Endothelial cell of umbilical vein (primary cell): ENCODE data around the gene ACTR3. TPM values are rescaled to one million over a fixed set of nuclear protein-coding genes. Genes with fewer than 3 reads are reported as not detected.

Experiments
- BruUV-seq: library from RNA; stranded (reverse); fragments of 400-500 nt; replicated peaks from 2 replicates; lab custom pipeline; 2021; lab: Mats Ljungman, UMichigan
- CTCF ChIA-PET: fragments of 300-600, 350-600 bp; sonication (Branson Sonifier 250); formaldehyde crosslinking; loops from one replicate; lab custom pipeline; 2021; ENCODE audit warnings: antibody characterized with exemption, inconsistent platforms; lab: Charles Lee
- POLR2A ChIA-PET: fragments of 300-600, 350-600 bp; sonication (Branson Sonifier 250); formaldehyde crosslinking; loops from one replicate; lab custom pipeline; 2021; ENCODE audit warnings: antibody characterized with exemption, inconsistent platforms; lab: Charles Lee
- DNase-seq: peaks from one replicate; pipeline ENCODE4 v3.0.0-alpha.2; 2011; ENCODE audit warnings: low read depth, low spot score
- FAIRE-seq: peaks from 2 replicates; lab custom pipeline; 2011; peaks lifted over from hg19 to GRCh38; lab: Jason Lieb, UNC
- H2AFZ ChIP-seq: 2 replicates; pipeline ENCODE4 v1.6.0; 2012; ENCODE audit warnings: low read depth, low read length, control low read depth, inconsistent platforms
- H3K27ac ChIP-seq: 2 replicates; pipeline ENCODE4 v1.5.1; 2011; ENCODE audit warnings: low read depth, mild to moderate bottlenecking, control low read depth, low read length, moderate library complexity; ENCODE audit not compliant: insufficient read depth
- H3K27me3 ChIP-seq, 2 experiments: 2 replicates each; pipeline versions ENCODE4 v1.6.0 to v1.6.1; 2011; ENCODE audit warnings: low read length in 2 of 2, mixed read lengths in 1 of 2; ENCODE audit not compliant: control insufficient read depth in 2 of 2, insufficient read depth in 2 of 2
- H3K36me3 ChIP-seq, 2 experiments: 2 replicates in 1 of 2; 3 replicates in 1 of 2; pipeline ENCODE4 v1.5.1; 2011; ENCODE audit warnings: low read length in 2 of 2, mild to moderate bottlenecking in 1 of 2, moderate library complexity in 1 of 2; ENCODE audit not compliant: control insufficient read depth in 2 of 2, insufficient read depth in 2 of 2; ENCODE audit errors: extremely low read depth in 1 of 2
- H3K4me1 ChIP-seq: 3 replicates; pipeline ENCODE4 v1.5.1; 2011; ENCODE audit warnings: mild to moderate bottlenecking, low read length; ENCODE audit not compliant: control insufficient read depth, insufficient read depth; ENCODE audit errors: extremely low read depth
- H3K4me2 ChIP-seq: 2 replicates; pipeline ENCODE4 v1.6.1; 2011; ENCODE audit warnings: low read length, control low read depth, mixed read lengths; ENCODE audit not compliant: insufficient read depth
- H3K4me3 ChIP-seq, 3 experiments: fragments of 200-600 bp in 1 of 3; sonication (generic), shearing (Covaris generic) in 1 of 3; replicated peaks in 1 of 3; 2 replicates each; pipeline ENCODE4 v1.5.1; 2011 to 2016; ENCODE audit warnings: control low read depth in 3 of 3, low read length in 3 of 3, mild to moderate bottlenecking in 2 of 3, inconsistent platforms in 1 of 3, low read depth in 1 of 3, moderate library complexity in 1 of 3; ENCODE audit not compliant: insufficient read depth in 1 of 3
- H3K79me2 ChIP-seq: 2 replicates; pipeline ENCODE4 v1.6.0; 2012; ENCODE audit warnings: low read length, inconsistent platforms; ENCODE audit not compliant: control insufficient read depth, insufficient read depth
- H3K9ac ChIP-seq: replicated peaks from 2 replicates; pipeline ENCODE3; 2011; ENCODE audit warnings: low read length, control low read depth; ENCODE audit not compliant: insufficient read depth; ENCODE audit errors: extremely low read depth
- H3K9me1 ChIP-seq: replicated peaks from 3 replicates; pipeline ENCODE4 v1.6.0; 2011; ENCODE audit warnings: mild to moderate bottlenecking, low read length; ENCODE audit not compliant: control insufficient read depth, insufficient read depth; ENCODE audit errors: extremely low read depth
- H3K9me3 ChIP-seq: replicated peaks from 2 replicates; pipeline ENCODE4 v1.5.1; 2012; ENCODE audit warnings: low read length, inconsistent platforms; ENCODE audit not compliant: control insufficient read depth, insufficient read depth
- H4K20me1 ChIP-seq: replicated peaks from 2 replicates; pipeline ENCODE3; 2011; ENCODE audit warnings: mild to moderate bottlenecking, low read length; ENCODE audit not compliant: control insufficient read depth, insufficient read depth; ENCODE audit errors: extremely low read depth
- EZH2 ChIP-seq: IDR thresholded peaks from 2 replicates; pipeline ENCODE4 v1.6.1; 2012; ENCODE audit warnings: borderline replicate concordance, low read depth, mild to moderate bottlenecking, moderate library complexity, low read length, inconsistent platforms; ENCODE audit not compliant: severe bottlenecking
- FOS ChIP-seq: IDR thresholded peaks from 2 replicates; pipeline ENCODE4 v1.6.1; 2011; ENCODE audit warnings: mild to moderate bottlenecking, low read length, moderate library complexity, borderline replicate concordance; ENCODE audit not compliant: insufficient read depth
- JUN ChIP-seq: IDR thresholded peaks from 2 replicates; pipeline ENCODE4 v1.6.1; 2011; ENCODE audit warnings: borderline replicate concordance, low read depth; ENCODE audit not compliant: insufficient read length, insufficient read depth
- MYC ChIP-seq: IDR thresholded peaks from one replicate; pipeline ENCODE4 v1.6.1; 2011; ENCODE audit warnings: mild to moderate bottlenecking, low read depth, low read length
- POLR2AphosphoS5 ChIP-seq: IDR thresholded peaks from 2 replicates; pipeline ENCODE4 v1.6.1; 2012; ENCODE audit warnings: low read depth, mild to moderate bottlenecking, control low read depth, low read length, moderate library complexity; ENCODE audit not compliant: insufficient read depth
- dilution Hi-C: fragments of 300-500 bp; cut with MboI; formaldehyde crosslinking; loops from one replicate; pipeline ENCODE4 v1.15.0; 2019; ENCODE audit warnings: low sequenced_read_pairs; ENCODE audit not compliant: extremely low pct_ligation_motif_present
- intact Hi-C: fragments of 100-400 bp; cut with micrococcal nuclease; formaldehyde crosslinking; loops from one replicate; pipeline ENCODE4 v1.10.0; 2022
- polyA plus RNA-seq, 4 experiments: library from polyadenylated mRNA; depleted of rRNA in 3 of 4; stranded (reverse) in 3 of 4; unstranded in 1 of 4; fragments of >200 nt; gene quantifications; 2 replicates each; pipeline versions ENCODE4 v1.2.1 to v1.2.3, GENCODE V29; 2011 to 2012; ENCODE audit warnings: missing spikeins in 1 of 4
- total RNA-seq: library from RNA; stranded (reverse); gene quantifications from 2 replicates; pipeline ENCODE4 v1.2.3, GENCODE V29; 2021
- TF ChIP-seq, protein P1 (sequence below): IDR thresholded peaks from 2 replicates; pipeline ENCODE4 v1.6.1; 2011; ENCODE audit not compliant: insufficient read depth, insufficient read length

The ACTR3 gene
- total and polyA plus RNA-seq, 2 donors (not counting 3 experiments of a cell fraction or from before 2014, with no cell fraction given), result 120 to 401 TPM

DNA sequence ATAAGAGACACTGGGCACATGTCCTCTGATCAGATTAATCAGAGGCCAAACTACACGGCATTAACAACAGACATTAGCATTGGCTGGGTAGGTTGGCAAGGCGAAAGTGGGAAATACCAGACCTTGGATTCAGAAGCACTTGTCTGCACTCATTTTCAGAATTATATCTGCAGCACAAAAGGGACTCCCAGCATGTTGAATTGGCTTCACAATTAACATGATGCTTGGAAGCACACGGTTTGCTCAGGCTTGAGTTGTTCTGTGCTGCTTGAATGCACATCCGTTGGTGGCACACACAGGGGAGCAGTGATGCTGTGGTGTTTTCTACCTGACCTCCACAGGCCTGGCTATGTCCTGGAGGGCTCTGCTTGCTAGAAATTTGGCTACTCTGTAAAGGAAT, 83.9 kb downstream of the ACTR3 start:
- Histone ChIP-seq H3K27me3 (no peaks in the 10 kb centered on the region), H3K9me3 (no peaks in the 10 kb centered on the region), H3K36me3 (peaks cover 4 to 5% of the 10 kb centered on the region in 2 experiments), H3K4me1 (peaks cover 14% of the 10 kb centered on the region), H3K9me1 (no peaks in the 10 kb centered on the region), H3K79me2 (no peaks in the 10 kb centered on the region), H4K20me1 (no peaks in the 10 kb centered on the region), H3K27ac (no peak overlapping the region), H3K4me3 (no peak overlapping the region), H3K4me2 (no peak overlapping the region), H2AFZ (no peak overlapping the region), H3K9ac (no peak overlapping the region)
- CTCF ChIA-PET, result no interaction called here
- no peak for FAIRE-seq
- dilution Hi-C loops (no loop called here), intact Hi-C loops (no loop called here)
- no peak for DNase-seq
- TF ChIP-seq, protein P1, sequence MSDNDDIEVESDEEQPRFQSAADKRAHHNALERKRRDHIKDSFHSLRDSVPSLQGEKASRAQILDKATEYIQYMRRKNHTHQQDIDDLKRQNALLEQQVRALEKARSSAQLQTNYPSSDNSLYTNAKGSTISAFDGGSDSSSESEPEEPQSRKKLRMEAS, result no peak
- BruUV-seq, result no TSS peak
- POLR2A ChIA-PET, result no interaction called here

DNA sequence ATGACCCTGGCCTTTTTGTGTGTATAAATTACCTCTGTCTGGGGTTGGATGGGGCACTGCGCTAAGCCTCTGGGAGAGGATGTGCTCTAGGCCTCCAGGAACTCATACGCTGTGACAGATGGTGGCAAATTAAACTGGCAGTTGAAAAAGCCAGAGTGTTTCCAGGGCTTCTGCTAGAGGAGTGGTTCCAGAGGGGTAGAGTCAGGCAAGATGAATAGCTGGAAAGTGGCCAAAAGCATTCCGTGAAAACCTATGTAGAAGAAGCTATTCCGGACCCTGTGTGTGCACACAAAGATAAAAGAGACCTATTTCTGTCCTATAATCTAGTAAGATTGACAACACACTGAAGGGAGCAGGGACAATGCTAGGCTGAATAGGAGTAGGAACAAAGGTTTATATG, 84.8 kb downstream of the ACTR3 start:
- no peak overlapping the region for H2AFZ ChIP-seq
- no TSS peak for BruUV-seq
- no peaks in the 10 kb centered on the region for H3K9me3 ChIP-seq
- ChIA-PET CTCF (interaction anchor here (1.0 to 1.2 kb wide), 2 partner anchors 9 to 11 kb away, joined by 3 to 9 read pairs; no protein-coding TSS in a partner anchor), POLR2A (no interaction called here)
- no peak for TF ChIP-seq FOS
- TF ChIP-seq JUN, result no peak
- TF ChIP-seq MYC, result no peak
- no peak for TF ChIP-seq POLR2AphosphoS5
- TF ChIP-seq EZH2, result no peak
- intact Hi-C loops, result no loop called here
- no peak overlapping the region for H3K4me2 ChIP-seq
- dilution Hi-C loops, result no loop called here
- DNase-seq (no peak), FAIRE-seq (no peak)
- H3K36me3 ChIP-seq, result peaks cover 4% of the 10 kb centered on the region in 2 experiments
- H3K27me3 ChIP-seq, result no peaks in the 10 kb centered on the region
- H4K20me1 ChIP-seq, result no peaks in the 10 kb centered on the region
- H3K9me1 ChIP-seq, result no peaks in the 10 kb centered on the region
- no peak overlapping the region for H3K4me3 ChIP-seq
- H3K27ac ChIP-seq, result no peak overlapping the region
- no peak overlapping the region for H3K9ac ChIP-seq
- H3K4me1 ChIP-seq, result peaks cover 14% of the 10 kb centered on the region
- no peaks in the 10 kb centered on the region for H3K79me2 ChIP-seq
